ENCODE measurements around the gene DPPA2.

DPPA2 gene

GRCh38 chr3:109337393-109337792, 21.1 kb upstream of the DPPA2 start, which contains the start of gene DPPA4:
TSS of gene DPPA4 (minus strand) at chr3:109337546. CDS start at chr3:109337517, 29 bp downstream.
- peaks cover under 1% of the 10 kb centered on the region for H3K9me3 Mint-ChIP-seq
- no peak within 1 kb of the TSS for H3K27ac Mint-ChIP-seq
- no peak for DNase-seq
- peaks cover 8% of the 10 kb centered on the region for H3K4me1 Mint-ChIP-seq
- no peaks in the 10 kb centered on the region for H3K36me3 Mint-ChIP-seq (ENCODE audit: low read depth)
- no peak for ATAC-seq
- peak within 1 kb of the TSS; percentile 77 for H3K4me3 Mint-ChIP-seq
- peaks cover 30% of the 10 kb centered on the region for H3K27me3 Mint-ChIP-seq

DNA sequence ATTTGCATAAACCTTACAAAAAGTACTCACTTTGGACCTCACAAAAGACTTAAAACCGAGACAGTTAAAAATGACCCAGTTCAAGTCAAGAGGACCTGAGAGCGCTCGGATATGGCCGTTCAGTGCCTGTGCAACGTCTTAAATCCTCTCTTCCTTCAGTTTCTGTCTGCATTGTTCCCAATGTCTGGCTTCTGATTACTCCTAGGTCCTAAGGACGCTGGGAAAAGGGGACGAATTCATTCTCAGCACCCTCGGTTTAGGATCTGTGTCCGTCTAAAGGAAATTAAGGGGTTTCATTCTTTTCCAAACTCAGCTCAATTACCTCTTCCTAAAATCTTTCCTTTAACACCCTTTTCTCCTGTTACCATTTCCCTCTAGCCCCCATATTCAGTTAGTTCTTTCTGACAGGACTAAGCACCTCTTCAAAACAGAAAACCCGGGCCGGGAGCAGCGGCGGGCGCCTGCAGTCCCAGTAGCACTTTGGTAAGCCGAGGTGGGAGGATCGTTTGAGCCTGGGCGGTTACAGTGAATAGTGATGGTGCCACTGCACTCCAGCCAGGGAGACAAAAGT, 20.1 kb upstream of the DPPA2 start:
- peak overlapping the region; percentile 77 for H3K4me3 Mint-ChIP-seq
- no peak overlapping the region for H3K27ac Mint-ChIP-seq
- H3K36me3 Mint-ChIP-seq (ENCODE audit: low read depth): no peaks in the 10 kb centered on the region
- H3K27me3 Mint-ChIP-seq: peaks cover 30% of the 10 kb centered on the region
- ATAC-seq (peak; percentile 68), DNase-seq (peak; percentile 17)
- H3K9me3 Mint-ChIP-seq: no peaks in the 10 kb centered on the region
- peaks cover 8% of the 10 kb centered on the region for H3K4me1 Mint-ChIP-seq

DNA sequence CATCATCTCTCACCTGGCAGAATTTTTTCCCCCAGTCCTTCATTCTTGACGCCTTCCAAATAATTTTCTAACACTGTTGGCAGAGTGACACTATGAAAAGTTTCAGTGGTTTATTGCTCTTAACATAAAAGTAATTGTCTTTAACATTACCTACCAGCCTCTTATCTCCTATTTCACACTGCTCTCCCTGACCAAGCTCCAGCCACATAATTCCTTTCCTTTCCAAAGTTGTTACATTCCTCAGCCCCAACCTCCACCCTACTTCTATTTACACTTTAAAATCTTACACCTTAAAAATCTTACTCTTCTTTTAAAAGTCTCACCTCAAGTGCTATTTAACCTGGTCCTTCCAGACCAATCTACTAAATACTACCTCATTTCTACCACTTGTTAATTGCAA, 18.3 kb upstream of the DPPA2 start:
- no peak for DNase-seq
- H3K27ac Mint-ChIP-seq: no peak overlapping the region
- H3K36me3 Mint-ChIP-seq (ENCODE audit: low read depth): no peaks in the 10 kb centered on the region
- H3K4me3 Mint-ChIP-seq: no peak overlapping the region
- H3K27me3 Mint-ChIP-seq: peaks cover 30% of the 10 kb centered on the region
- no peak for ATAC-seq
- H3K4me1 Mint-ChIP-seq: peaks cover 8% of the 10 kb centered on the region
- H3K9me3 Mint-ChIP-seq: no peaks in the 10 kb centered on the region

DNA sequence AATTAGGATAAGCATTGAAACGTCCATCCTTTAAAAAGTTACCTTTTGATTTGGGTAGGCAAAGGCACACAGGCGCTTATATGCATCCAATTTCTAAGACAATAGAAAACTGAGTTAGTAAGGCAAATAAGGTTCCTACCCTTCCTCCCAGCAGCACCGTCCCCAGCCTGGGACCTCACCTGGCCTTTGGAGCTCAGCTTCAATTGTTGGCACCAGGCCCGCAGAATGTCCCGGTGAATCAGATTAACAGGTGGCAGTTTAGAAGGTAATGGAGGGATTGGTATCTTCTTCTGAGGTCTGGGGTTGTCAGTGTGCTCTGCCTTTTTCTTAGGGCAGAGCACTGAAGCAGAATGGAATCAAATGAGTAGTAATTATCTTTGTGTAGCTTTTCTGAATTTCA, 15.4 kb upstream of the DPPA2 start:
- DNase-seq: no peak
- Mint-ChIP-seq H3K4me3 (no peak overlapping the region), H3K27me3 (peaks cover 9% of the 10 kb centered on the region), H3K27ac (no peak overlapping the region), H3K36me3 (ENCODE audit: low read depth) (no peaks in the 10 kb centered on the region), H3K4me1 (peaks cover 4% of the 10 kb centered on the region), H3K9me3 (no peaks in the 10 kb centered on the region)
- ATAC-seq: no peak

DNA sequence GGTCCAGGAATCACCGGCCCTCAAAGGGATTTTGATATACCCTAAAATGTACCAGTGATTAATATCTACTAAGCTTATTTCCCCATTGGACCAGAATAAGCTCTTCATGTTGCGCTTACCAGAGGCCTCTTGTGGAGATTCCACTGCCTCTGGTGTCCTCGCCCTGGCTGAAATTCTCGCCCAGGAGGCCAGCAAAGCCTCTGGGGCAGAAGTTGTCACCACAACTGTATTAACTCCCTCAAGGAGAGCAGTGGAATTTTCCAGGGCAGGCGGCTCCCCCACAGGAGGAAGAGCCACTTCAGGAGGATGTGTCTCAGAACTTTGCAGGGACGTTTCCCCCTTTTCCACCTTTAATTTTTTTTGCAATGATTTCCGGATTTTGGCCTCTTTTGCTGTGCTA, 14.1 kb upstream of the DPPA2 start:
- H3K27ac Mint-ChIP-seq: no peak overlapping the region
- H3K27me3 Mint-ChIP-seq: peaks cover 3% of the 10 kb centered on the region
- H3K4me1 Mint-ChIP-seq: no peaks in the 10 kb centered on the region
- no peak for ATAC-seq
- no peak for DNase-seq
- H3K36me3 Mint-ChIP-seq (ENCODE audit: low read depth): no peaks in the 10 kb centered on the region
- H3K4me3 Mint-ChIP-seq: no peak overlapping the region
- no peaks in the 10 kb centered on the region for H3K9me3 Mint-ChIP-seq

- Mint-ChIP-seq H3K27me3 (no peaks in the 10 kb centered on the region), H3K27ac (no peak overlapping the region), H3K4me1 (no peaks in the 10 kb centered on the region), H3K9me3 (no peaks in the 10 kb centered on the region), H3K36me3 (ENCODE audit: low read depth) (no peaks in the 10 kb centered on the region), H3K4me3 (no peak overlapping the region)
- no peak for ATAC-seq
- no peak for DNase-seq
Observed at GRCh38 chr3:109328202-109328601, 11.9 kb upstream of the DPPA2 start.

GRCh38 chr3:109325657-109326056, 9.3 kb upstream of the DPPA2 start:
- ATAC-seq (no peak), DNase-seq (no peak)
- H3K4me3 Mint-ChIP-seq: no peak overlapping the region
- peaks cover 4% of the 10 kb centered on the region for H3K9me3 Mint-ChIP-seq
- no peaks in the 10 kb centered on the region for H3K27me3 Mint-ChIP-seq
- H3K27ac Mint-ChIP-seq: no peak overlapping the region
- H3K36me3 Mint-ChIP-seq (ENCODE audit: low read depth): no peaks in the 10 kb centered on the region
- no peaks in the 10 kb centered on the region for H3K4me1 Mint-ChIP-seq

DNA sequence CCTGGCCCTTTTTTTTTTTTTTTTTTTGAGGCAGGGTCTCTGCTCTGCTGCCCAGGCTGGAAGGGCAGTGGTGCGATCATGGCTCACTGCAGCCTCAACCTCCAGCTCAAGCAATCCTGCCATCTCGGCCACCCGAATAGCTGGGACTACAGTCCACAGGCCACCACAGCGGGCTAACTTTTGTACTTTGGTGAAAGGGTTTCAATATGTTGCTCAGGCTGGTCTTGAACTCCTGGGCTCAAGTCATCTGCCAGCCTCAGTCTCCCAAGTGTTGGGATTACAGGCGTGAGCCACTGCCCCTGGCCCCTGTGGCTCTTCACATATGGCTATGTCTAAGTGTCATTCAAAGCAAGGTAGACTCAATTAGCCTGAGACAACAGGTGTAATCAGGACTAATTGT, 8.8 kb upstream of the DPPA2 start:
- H3K36me3 Mint-ChIP-seq (ENCODE audit: low read depth): no peaks in the 10 kb centered on the region
- H3K27ac Mint-ChIP-seq: no peak overlapping the region
- H3K4me1 Mint-ChIP-seq: no peaks in the 10 kb centered on the region
- no peak for DNase-seq
- H3K27me3 Mint-ChIP-seq: no peaks in the 10 kb centered on the region
- ATAC-seq: no peak
- peaks cover 4% of the 10 kb centered on the region for H3K9me3 Mint-ChIP-seq
- H3K4me3 Mint-ChIP-seq: no peak overlapping the region

- no peak overlapping the region for H3K4me3 Mint-ChIP-seq
- ATAC-seq (no peak), DNase-seq (no peak)
- no peaks in the 10 kb centered on the region for H3K9me3 Mint-ChIP-seq
- H3K27me3 Mint-ChIP-seq: no peaks in the 10 kb centered on the region
- H3K36me3 Mint-ChIP-seq (ENCODE audit: low read depth): no peaks in the 10 kb centered on the region
- H3K4me1 Mint-ChIP-seq: no peaks in the 10 kb centered on the region
- no peak overlapping the region for H3K27ac Mint-ChIP-seq
Observed at GRCh38 chr3:109313061-109313460, 3.3 kb downstream of the DPPA2 start.

DNA sequence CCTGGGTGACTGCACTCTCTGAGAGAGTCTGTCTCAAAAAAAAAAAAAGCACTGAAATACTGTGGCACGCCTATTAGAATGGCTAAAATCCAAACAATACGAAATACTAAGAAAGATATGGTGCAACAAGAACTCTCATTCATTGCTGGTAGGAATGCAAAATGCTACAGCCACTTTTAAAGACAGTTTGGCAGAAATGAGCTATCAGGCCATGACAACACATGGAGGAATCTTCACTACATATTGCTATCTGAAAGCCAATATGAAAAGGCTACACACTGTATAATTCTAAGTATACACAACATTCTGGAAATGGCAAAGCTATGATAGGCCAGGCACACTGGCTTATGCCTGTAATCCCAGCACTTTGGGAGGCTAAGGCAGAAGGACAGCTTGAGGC, 18.8 kb downstream of the DPPA2 start:
- Mint-ChIP-seq H3K27me3 (no peaks in the 10 kb centered on the region), H3K4me1 (no peaks in the 10 kb centered on the region), H3K9me3 (no peaks in the 10 kb centered on the region), H3K4me3 (no peak overlapping the region), H3K27ac (no peak overlapping the region), H3K36me3 (ENCODE audit: low read depth) (no peaks in the 10 kb centered on the region)
- ATAC-seq: no peak
- no peak for DNase-seq

GRCh38 chr3:109284071-109284470, 32.2 kb downstream of the DPPA2 start:
- no peak for DNase-seq
- H3K27me3 Mint-ChIP-seq: no peaks in the 10 kb centered on the region
- H3K27ac Mint-ChIP-seq: no peak overlapping the region
- ATAC-seq: no peak
- H3K4me1 Mint-ChIP-seq: no peaks in the 10 kb centered on the region
- H3K4me3 Mint-ChIP-seq: no peak overlapping the region
- H3K9me3 Mint-ChIP-seq: no peaks in the 10 kb centered on the region
- H3K36me3 Mint-ChIP-seq (ENCODE audit: low read depth): no peaks in the 10 kb centered on the region

DNA sequence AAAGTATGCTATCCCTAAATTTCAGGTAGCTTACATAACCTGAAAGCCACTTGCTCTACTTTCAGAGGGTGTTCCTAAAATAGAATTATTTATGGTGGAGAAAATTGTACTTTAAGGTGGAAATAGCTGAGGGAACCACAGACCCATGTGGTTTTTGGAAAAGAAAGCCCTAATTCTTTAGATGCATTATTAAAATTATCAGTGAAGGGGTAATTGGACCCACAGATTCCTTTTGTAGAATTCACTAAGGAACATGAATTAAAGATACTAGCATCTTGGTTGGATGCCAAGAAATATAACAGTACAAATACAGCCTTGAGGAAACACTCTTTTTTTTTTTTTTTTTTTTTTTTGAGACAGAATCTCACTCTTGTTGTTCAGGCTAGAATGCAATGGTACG, 37.8 kb downstream of the DPPA2 start:
- no peaks in the 10 kb centered on the region for H3K36me3 Mint-ChIP-seq (ENCODE audit: low read depth)
- no peaks in the 10 kb centered on the region for H3K27me3 Mint-ChIP-seq
- H3K4me1 Mint-ChIP-seq: no peaks in the 10 kb centered on the region
- DNase-seq (no peak), ATAC-seq (no peak)
- H3K9me3 Mint-ChIP-seq: no peaks in the 10 kb centered on the region
- no peak overlapping the region for H3K27ac Mint-ChIP-seq
- no peak overlapping the region for H3K4me3 Mint-ChIP-seq

GRCh38 chr3:109278141-109278540, 38.2 kb downstream of the DPPA2 start:
- DNase-seq: no peak
- Mint-ChIP-seq H3K9me3 (no peaks in the 10 kb centered on the region), H3K4me1 (no peaks in the 10 kb centered on the region), H3K36me3 (ENCODE audit: low read depth) (no peaks in the 10 kb centered on the region), H3K27me3 (no peaks in the 10 kb centered on the region), H3K27ac (no peak overlapping the region), H3K4me3 (no peak overlapping the region)
- no peak for ATAC-seq

DNA sequence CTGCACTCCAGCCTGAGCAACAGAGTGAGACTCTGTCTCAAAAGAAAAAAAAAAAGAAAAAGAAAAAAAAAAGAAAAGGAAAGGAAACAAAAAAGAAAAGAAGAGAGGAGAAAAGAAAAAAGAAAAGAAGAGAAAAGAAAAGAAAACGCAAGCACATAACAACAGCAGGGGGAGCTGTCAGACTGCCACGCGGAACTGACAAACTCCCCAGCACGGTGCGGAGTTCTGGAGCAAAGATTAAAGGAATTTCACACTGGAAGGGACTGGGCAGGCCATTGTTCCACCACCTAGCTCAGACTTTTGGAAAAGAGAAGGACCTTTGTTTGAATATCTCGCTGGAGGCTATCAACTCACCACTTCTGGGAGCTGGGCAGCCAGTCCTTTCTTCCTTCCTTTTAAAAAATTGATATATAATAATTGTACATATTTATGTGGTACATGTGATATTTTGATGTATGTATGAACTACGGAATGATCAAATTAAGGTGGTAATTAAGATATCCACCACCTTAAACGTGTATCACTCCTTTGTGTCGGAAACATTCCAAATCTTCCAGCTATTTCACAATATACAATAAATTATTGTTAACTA, 40.5 kb downstream of the DPPA2 start:
- Mint-ChIP-seq H3K36me3 (ENCODE audit: low read depth) (no peaks in the 10 kb centered on the region), H3K9me3 (no peaks in the 10 kb centered on the region), H3K4me3 (no peak overlapping the region), H3K4me1 (no peaks in the 10 kb centered on the region), H3K27me3 (no peaks in the 10 kb centered on the region), H3K27ac (no peak overlapping the region)
- no peak for ATAC-seq
- DNase-seq: peak; percentile 19

- no peak overlapping the region for H3K4me3 Mint-ChIP-seq
- no peaks in the 10 kb centered on the region for H3K4me1 Mint-ChIP-seq
- H3K27me3 Mint-ChIP-seq: no peaks in the 10 kb centered on the region
- no peak for DNase-seq
- H3K36me3 Mint-ChIP-seq (ENCODE audit: low read depth): no peaks in the 10 kb centered on the region
- H3K27ac Mint-ChIP-seq: no peak overlapping the region
- no peaks in the 10 kb centered on the region for H3K9me3 Mint-ChIP-seq
- no peak for ATAC-seq
Observed at GRCh38 chr3:109270779-109271178, 45.5 kb downstream of the DPPA2 start.
